Renal cortical epithelial cell (primary cell): ENCODE results near the gene CD72. TPM values are rescaled to one million over a fixed set of nuclear protein-coding genes. Genes with fewer than 3 reads are reported as not detected.
A peak's percentile ranks its signal among the peaks of the same experiment; 100 is the strongest.

Source experiments
- DNase-seq: peaks from one replicate; pipeline ENCODE4 v3.0.0-alpha.2; 2011; ENCODE audit warnings: low read depth
- total RNA-seq: library from RNA; depleted of rRNA; stranded (reverse); fragments of >200 nt; gene quantifications from 2 replicates; pipeline ENCODE4 v1.2.3, GENCODE V29; 2014

Gene CD72
- total RNA-seq, result 0.60 and 1.2 TPM in 2 replicates

- DNase-seq, result no peak
These were observed at the start of gene CD72 for GRCh38 chr9:35618325-35618727. TSS of gene CD72 (minus strand) at chr9:35618413. CDS start at chr9:35618303, 110 bp downstream.

GRCh38 chr9:35667939-35668338 lies 49.7 kb upstream of the CD72 start:
- DNase-seq, result no peak

DNA sequence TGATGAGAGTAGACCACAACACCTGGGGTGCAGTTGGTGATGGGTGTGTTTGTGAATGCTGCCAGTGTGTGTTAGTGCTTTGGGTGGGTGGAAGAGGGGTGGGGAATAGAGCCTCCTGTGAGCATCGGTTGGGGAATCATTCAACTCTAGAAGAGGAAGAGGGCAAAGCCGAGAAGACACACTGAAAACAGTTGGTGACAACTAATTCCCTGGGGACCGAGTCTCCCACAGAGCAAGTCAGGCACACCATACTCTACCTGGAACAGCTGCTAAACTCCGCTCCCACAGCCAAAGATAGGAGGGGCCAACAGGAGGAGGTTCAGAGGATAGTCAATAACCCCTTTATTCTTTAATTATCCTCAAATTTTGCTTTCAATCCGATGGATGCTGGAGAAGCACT lies 48.3 kb upstream of the CD72 start:
- DNase-seq, result no peak

- peak; percentile 53 for DNase-seq
These were observed 47.8 kb upstream of the CD72 start for GRCh38 chr9:35666045-35666444.

- no peak for DNase-seq
These were observed 47.2 kb upstream of the CD72 start for GRCh38 chr9:35665471-35665818.

DNA sequence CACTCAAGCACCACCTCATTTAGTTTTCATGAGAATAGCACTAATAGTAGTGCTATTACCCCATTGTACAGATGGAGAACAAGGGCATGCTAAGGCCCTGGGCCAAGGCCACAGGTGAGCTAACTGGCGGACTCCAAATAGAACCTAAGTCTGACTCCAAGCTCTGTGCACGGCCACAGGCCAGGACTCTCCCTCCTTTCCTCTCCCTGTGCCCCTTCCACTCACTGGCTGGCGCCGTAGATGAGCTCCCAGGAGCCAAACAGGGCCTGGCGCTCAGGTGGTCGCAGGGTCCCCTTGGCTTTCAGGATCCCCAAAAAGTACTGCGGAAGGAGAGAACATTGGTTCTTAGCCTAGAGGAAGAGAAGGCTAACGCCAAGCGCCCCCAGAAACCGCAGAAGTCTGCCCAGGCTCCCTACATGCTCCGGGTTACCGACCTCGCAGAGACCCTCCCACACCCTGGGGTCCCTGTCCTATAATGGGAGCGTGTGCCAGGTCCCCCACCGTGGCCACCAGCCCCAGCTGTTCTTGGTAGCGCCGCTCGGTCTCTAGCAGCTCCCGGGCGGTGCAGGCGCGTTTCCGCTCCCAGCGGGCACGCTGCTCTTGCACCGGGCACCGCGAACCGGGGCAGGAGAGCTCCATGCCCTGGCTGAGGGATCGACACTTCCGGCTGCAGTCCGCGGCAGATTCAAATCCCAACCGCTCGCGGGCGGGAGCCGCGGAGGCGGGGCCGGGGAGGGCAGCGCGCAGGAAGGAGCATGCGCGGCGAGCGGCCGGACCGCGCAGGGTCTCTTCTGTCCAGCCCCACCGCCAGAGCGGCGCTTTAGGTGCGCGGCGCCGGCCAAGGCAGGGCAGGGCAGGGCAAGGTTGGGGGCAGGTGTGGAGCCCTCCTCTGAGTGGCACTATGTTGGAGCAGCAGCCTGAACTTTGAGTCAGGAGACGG lies 46.6 kb upstream of the CD72 start, which contains the start of gene ARHGEF39:
TSS of gene ARHGEF39 (minus strand) at position 665 of the 940 bp plus-strand sequence. CDS start at position 639, 26 bp downstream.
- peak; percentile 64 for DNase-seq

DNA sequence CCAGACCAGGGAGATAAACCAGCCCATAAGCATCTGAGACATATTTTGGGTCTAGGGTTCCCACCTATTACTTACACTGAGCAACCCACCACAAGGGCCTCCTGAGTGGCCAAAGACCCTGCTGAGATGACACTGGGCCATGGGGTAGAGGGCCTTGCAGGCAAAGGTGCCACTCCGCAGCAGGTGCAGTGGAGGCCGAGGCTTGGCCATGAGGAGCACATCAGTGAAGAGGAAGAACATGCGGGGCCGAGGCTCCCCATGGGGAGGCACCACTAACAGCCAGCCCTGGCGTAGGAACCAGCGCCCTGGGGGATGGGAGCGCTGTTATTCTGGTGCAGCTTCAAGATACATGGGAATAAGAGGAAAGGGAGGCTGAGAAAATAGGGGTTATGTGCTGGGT lies 44.2 kb upstream of the CD72 start:
- no peak for DNase-seq

DNA sequence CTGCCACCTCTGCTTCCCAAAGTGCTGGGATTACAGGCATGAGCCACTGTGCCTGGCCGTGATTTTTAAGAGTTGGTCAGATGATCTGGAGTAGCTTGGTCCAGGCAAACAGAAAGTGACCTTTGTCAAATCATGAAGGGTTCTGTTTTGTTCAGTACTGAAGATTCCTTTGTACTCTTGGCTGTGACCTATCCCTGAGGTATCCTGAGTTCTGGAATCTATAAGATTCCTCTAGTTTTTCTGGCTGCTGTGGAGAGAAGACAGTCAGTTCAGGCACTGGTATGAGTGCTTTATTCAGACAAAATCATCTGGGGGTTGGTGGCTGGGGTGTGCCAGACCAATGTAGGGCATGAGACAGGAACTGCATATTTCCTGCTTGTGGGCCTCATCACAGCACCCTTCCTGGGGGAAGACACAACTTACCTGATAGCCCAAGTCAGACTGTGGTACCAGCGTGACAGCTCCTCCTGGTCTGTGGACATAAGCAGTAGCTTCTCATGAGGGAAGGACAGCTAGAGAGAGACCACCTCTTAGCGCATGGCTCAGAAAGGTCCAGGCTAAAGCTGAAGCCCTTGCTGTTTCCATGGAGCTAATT lies 43.6 kb upstream of the CD72 start:
- no peak for DNase-seq

DNA sequence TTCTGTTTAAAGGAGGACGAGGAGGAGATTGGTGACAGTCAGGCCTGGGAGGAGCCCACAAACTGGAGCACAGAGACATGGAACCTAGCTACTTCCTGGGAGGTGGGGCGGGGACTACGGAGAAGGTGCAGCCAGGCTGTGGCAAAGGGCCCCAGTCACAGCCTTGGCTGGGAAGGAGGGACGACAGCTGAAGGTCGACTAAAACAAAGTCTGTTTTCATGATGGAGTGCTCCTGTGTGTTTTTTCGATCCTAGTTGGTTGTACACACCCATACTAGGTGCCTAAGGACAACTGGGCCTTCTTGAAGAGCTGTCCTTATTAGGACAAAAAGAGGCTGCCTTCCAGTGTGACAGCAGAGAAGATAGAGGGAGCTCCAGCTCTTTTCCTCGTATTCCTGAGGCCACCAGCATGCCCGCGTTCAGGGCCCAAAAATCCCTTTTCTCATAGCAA lies 42.8 kb upstream of the CD72 start:
- DNase-seq, result peak; percentile 49

DNA sequence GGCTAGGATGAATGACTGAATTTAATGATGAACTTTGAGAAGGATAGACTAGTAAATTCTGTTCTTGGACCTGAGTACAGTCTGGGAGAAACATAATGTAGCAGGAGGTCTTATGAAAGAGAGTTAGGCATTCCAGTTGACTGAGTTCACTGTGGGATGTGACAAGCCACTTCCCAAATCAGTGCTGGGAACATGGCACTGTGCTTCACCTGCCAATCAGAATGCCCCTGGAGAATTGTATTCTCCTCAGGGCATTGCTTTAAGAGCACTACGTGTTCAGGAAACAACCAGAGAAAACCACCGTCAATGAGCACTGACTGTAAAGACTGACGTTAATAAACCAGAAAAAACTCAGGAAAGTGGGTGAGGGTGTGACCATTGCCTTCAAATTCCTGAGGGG lies 41.1 kb upstream of the CD72 start:
- peak; percentile 79 for DNase-seq

GRCh38 chr9:35658968-35659220 lies 40.7 kb upstream of the CD72 start:
- peak; percentile 49 for DNase-seq

DNA sequence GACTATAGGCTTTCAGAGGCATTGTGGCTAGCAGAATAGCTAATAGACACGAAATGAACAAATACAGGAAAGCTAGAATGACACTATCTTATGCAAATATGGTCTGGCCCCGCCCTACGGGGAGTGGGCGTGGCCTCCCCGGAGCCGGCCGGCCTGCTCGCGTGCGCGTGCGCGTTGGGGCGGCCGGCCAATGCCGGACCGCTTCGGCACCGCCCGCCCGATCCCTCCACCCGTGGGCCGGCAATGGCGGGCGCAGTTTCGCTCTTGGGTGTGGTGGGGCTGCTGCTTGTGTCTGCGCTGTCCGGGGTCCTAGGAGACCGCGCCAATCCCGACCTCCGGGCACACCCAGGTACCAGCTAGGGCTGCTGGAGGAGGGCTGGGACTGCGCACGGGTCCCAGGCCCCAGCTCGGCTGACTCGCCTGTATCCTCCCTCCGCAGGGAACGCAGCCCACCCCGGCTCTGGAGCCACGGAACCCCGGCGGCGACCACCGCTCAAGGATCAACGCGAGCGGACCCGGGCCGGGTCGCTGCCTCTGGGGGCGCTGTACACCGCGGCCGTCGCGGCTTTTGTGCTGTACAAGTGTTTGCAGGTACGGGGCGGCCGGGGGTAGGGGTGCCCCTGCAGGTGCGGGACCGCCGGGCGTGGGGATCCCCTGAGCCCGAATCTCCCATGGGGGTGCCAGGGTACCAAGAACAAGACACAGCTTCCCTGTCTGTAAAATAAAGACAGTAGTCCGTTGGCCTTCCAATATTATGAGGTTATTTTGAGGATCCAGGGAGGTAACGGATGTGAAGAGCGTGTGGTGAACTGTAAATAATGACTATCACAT lies 40.1 kb upstream of the CD72 start, which contains the start of gene CCDC107:
TSS of gene CCDC107 (plus strand) at position 156 of the 831 bp plus-strand sequence. CDS start at position 244, 88 bp downstream.
- no peak for DNase-seq

GRCh38 chr9:35657546-35658136 lies 39.4 kb upstream of the CD72 start, which contains the start of gene RMRP:
TSS of gene RMRP (minus strand) at chr9:35658019.
- peak; percentile 99 for DNase-seq

DNA sequence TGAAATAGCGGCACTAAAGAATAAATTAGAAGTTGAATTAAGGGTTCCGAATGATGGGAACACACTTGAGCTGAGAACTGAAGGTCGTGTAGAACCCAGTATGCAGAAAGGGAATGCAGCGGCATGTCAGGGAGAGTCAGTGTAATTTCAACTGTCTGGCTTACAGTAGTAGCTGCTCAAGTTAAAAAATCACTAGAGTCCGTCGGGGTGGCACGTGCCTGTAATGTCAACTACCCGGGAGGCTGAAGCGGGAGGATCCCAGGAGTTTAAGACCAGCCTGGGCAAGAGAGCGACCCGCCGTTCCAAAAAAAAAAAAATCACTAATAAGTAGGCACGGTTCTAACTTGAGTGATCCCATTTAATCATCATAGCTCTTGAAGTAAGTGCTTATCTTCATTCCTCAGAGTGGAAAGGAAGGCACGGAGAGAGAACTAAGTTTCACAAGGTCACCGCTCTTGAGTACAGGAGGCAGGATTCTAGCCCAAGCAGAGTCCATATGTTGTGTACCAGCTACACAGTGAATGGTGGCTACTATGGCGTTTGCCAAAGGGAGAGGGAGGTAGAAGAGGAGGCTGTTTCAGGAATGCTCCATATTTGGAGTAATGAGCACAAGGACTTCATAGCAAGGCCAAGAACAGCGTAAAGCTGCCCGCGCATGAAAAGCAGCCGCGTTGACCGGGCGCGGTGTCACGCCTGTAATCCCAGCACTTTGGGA lies 38.8 kb upstream of the CD72 start:
- DNase-seq, result peak; percentile 49

GRCh38 chr9:35656348-35656747 lies 38.1 kb upstream of the CD72 start:
- no peak for DNase-seq

GRCh38 chr9:35653611-35654010 lies 35.4 kb upstream of the CD72 start:
- no peak for DNase-seq

- DNase-seq, result no peak
These were observed 34.6 kb upstream of the CD72 start for GRCh38 chr9:35652829-35653209.

GRCh38 chr9:35651956-35652828 lies 34.0 kb upstream of the CD72 start:
- DNase-seq, result peak; percentile 63

- DNase-seq, result no peak
These were observed 32.3 kb upstream of the CD72 start, which contains the start of gene SIT1 for GRCh38 chr9:35650341-35651158. TSS of gene SIT1 (minus strand) at chr9:35650931. CDS start at chr9:35650853, 78 bp downstream.
